NCI-H446 (cell line): ENCODE data around the gene HRK.

Experiments
- DNase-seq, 2 experiments: peaks; one replicate each; lab custom pipeline; 2025; lab: John Stamatoyannopoulos, UW

The HRK gene

GRCh38 chr12:116881325-116881876 lies at the start of gene HRK:
HRK (minus strand) TSS chr12:116881441; CDS start chr12:116881307, 134 bp downstream.
- DNase-seq, result peak; percentile 20 to 62

GRCh38 chr12:116929885-116930284 lies 48.6 kb upstream of the HRK start:
- no peak for DNase-seq

GRCh38 chr12:116928504-116928903 lies 47.3 kb upstream of the HRK start:
- DNase-seq, result no peak

GRCh38 chr12:116927244-116927940 lies 46.2 kb upstream of the HRK start:
- DNase-seq, result no peak

- DNase-seq, result no peak
Measured at GRCh38 chr12:116926283-116927243, 45.3 kb upstream of the HRK start.

- no peak for DNase-seq
Measured at GRCh38 chr12:116924558-116925453, 43.6 kb upstream of the HRK start.

GRCh38 chr12:116922194-116922897 lies 41.1 kb upstream of the HRK start:
- DNase-seq, result no peak

GRCh38 chr12:116920939-116921338 lies 39.7 kb upstream of the HRK start:
- no peak for DNase-seq

- DNase-seq, result no peak
Measured at GRCh38 chr12:116919706-116920485, 38.7 kb upstream of the HRK start.

GRCh38 chr12:116919247-116919661 lies 38.0 kb upstream of the HRK start:
- no peak for DNase-seq

GRCh38 chr12:116918464-116918863 lies 37.2 kb upstream of the HRK start:
- DNase-seq, result no peak

GRCh38 chr12:116916714-116917114 lies 35.5 kb upstream of the HRK start:
- peak in 1 of 2 experiments; percentile 16 for DNase-seq

GRCh38 chr12:116916122-116916521 lies 34.9 kb upstream of the HRK start:
- DNase-seq, result no peak

- DNase-seq, result no peak
Measured at GRCh38 chr12:116915326-116915725, 34.1 kb upstream of the HRK start.

- peak in 1 of 2 experiments; percentile 86 for DNase-seq
Measured at GRCh38 chr12:116910645-116911451, 29.6 kb upstream of the HRK start, which contains the start of gene FBXW8. FBXW8 (plus strand) TSS chr12:116910950; CDS start chr12:116911038, 88 bp downstream.

GRCh38 chr12:116910280-116910644 lies 29.0 kb upstream of the HRK start:
- no peak for DNase-seq

GRCh38 chr12:116906285-116906684 lies 25.0 kb upstream of the HRK start:
- no peak for DNase-seq

GRCh38 chr12:116903818-116904217 lies 22.6 kb upstream of the HRK start:
- DNase-seq, result no peak

- no peak for DNase-seq
Measured at GRCh38 chr12:116901612-116902011, 20.4 kb upstream of the HRK start.
